ENCODE results near the gene TRPM7.

DNA sequence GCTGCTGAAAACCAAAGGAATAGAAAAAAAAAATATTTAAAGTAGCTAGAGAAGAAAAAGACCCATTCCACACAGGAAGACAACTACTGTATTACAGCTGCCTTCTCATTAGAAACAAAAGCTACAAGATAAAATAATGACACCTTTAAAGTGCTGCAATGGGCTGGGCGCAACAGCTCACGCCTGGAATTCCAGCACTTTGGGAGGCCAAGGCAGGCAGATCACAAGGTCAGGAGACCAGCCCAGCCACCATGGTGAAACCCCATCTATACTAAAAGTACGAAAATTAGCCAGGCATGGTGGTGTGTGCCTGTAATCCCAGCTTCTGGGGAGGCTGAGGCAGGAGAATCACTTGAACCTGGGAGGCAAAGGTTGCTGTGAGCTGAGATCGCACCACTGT is 31.0 kb downstream of the TRPM7 start:
- TF ChIP-seq YY1 (IDR thresholded peaks at IDR 0.05), result no peak
- TF ChIP-seq, protein P1, sequence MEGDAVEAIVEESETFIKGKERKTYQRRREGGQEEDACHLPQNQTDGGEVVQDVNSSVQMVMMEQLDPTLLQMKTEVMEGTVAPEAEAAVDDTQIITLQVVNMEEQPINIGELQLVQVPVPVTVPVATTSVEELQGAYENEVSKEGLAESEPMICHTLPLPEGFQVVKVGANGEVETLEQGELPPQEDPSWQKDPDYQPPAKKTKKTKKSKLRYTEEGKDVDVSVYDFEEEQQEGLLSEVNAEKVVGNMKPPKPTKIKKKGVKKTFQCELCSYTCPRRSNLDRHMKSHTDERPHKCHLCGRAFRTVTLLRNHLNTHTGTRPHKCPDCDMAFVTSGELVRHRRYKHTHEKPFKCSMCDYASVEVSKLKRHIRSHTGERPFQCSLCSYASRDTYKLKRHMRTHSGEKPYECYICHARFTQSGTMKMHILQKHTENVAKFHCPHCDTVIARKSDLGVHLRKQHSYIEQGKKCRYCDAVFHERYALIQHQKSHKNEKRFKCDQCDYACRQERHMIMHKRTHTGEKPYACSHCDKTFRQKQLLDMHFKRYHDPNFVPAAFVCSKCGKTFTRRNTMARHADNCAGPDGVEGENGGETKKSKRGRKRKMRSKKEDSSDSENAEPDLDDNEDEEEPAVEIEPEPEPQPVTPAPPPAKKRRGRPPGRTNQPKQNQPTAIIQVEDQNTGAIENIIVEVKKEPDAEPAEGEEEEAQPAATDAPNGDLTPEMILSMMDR (IDR thresholded peaks at IDR 0.05; ENCODE audit: low read depth, low read length, missing input control), result no peak
- TF ChIP-seq, protein P2, sequence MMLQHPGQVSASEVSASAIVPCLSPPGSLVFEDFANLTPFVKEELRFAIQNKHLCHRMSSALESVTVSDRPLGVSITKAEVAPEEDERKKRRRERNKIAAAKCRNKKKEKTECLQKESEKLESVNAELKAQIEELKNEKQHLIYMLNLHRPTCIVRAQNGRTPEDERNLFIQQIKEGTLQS (IDR thresholded peaks at IDR 0.05), result no peak
- TF ChIP-seq, protein P3, sequence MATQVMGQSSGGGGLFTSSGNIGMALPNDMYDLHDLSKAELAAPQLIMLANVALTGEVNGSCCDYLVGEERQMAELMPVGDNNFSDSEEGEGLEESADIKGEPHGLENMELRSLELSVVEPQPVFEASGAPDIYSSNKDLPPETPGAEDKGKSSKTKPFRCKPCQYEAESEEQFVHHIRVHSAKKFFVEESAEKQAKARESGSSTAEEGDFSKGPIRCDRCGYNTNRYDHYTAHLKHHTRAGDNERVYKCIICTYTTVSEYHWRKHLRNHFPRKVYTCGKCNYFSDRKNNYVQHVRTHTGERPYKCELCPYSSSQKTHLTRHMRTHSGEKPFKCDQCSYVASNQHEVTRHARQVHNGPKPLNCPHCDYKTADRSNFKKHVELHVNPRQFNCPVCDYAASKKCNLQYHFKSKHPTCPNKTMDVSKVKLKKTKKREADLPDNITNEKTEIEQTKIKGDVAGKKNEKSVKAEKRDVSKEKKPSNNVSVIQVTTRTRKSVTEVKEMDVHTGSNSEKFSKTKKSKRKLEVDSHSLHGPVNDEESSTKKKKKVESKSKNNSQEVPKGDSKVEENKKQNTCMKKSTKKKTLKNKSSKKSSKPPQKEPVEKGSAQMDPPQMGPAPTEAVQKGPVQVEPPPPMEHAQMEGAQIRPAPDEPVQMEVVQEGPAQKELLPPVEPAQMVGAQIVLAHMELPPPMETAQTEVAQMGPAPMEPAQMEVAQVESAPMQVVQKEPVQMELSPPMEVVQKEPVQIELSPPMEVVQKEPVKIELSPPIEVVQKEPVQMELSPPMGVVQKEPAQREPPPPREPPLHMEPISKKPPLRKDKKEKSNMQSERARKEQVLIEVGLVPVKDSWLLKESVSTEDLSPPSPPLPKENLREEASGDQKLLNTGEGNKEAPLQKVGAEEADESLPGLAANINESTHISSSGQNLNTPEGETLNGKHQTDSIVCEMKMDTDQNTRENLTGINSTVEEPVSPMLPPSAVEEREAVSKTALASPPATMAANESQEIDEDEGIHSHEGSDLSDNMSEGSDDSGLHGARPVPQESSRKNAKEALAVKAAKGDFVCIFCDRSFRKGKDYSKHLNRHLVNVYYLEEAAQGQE (IDR thresholded peaks at IDR 0.05), result no peak
- no peak for TF ChIP-seq JUND (IDR thresholded peaks at IDR 0.05)
- TF ChIP-seq TAF1 (conservative IDR thresholded peaks at IDR 0.05), result no peak
- no peak for TF ChIP-seq GABPA (IDR thresholded peaks at IDR 0.05 in 1 of 2, conservative IDR thresholded peaks at IDR 0.05 in 1 of 2)
- TF ChIP-seq, protein P4, sequence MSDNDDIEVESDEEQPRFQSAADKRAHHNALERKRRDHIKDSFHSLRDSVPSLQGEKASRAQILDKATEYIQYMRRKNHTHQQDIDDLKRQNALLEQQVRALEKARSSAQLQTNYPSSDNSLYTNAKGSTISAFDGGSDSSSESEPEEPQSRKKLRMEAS (IDR thresholded peaks at IDR 0.05), result no peak
- no peak for TF ChIP-seq RAD21 (IDR thresholded peaks at IDR 0.05)
- TF ChIP-seq, protein P5, sequence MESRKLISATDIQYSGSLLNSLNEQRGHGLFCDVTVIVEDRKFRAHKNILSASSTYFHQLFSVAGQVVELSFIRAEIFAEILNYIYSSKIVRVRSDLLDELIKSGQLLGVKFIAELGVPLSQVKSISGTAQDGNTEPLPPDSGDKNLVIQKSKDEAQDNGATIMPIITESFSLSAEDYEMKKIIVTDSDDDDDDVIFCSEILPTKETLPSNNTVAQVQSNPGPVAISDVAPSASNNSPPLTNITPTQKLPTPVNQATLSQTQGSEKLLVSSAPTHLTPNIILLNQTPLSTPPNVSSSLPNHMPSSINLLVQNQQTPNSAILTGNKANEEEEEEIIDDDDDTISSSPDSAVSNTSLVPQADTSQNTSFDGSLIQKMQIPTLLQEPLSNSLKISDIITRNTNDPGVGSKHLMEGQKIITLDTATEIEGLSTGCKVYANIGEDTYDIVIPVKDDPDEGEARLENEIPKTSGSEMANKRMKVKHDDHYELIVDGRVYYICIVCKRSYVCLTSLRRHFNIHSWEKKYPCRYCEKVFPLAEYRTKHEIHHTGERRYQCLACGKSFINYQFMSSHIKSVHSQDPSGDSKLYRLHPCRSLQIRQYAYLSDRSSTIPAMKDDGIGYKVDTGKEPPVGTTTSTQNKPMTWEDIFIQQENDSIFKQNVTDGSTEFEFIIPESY (IDR thresholded peaks at IDR 0.05), result no peak
- TF ChIP-seq RXRA (IDR thresholded peaks at IDR 0.05), result no peak
- no peak for TF ChIP-seq NR2F2 (IDR thresholded peaks at IDR 0.05)
- no peak for TF ChIP-seq FOXA1 (IDR thresholded peaks at IDR 0.05)
- no peak for TF ChIP-seq SP1 (IDR thresholded peaks at IDR 0.05)

Data from liver (tissue), 3 donors.